ENCODE measurements around the gene CFAP299.

GRCh38 chr4:80948995-80949394 lies 613.5 kb downstream of the CFAP299 start:
- TF ChIP-seq MAX (IDR thresholded peaks at IDR 0.05) = no peak
- no peak for TF ChIP-seq HES2 (IDR thresholded peaks at IDR 0.05)
- no peak for TF ChIP-seq USF2 (IDR thresholded peaks at IDR 0.05)
- TF ChIP-seq CTCF (IDR thresholded peaks at IDR 0.05) = no peak
- no peak for TF ChIP-seq BHLHE40 (IDR thresholded peaks at IDR 0.05; ENCODE audit: low read depth, low read length)
- no peak for TF ChIP-seq CEBPB (IDR thresholded peaks at IDR 0.05)
- TF ChIP-seq JUN (IDR thresholded peaks at IDR 0.05) = no peak
- no peak for TF ChIP-seq FOSL2 (IDR thresholded peaks at IDR 0.05)
- TF ChIP-seq FOSL2 (CRISPR knock-in tag; IDR thresholded peaks at IDR 0.05) = no peak
- no peak for TF ChIP-seq ZFP36 (IDR thresholded peaks at IDR 0.05; ENCODE audit: borderline replicate concordance, partially characterized antibody)
- TF ChIP-seq POLR2A (IDR thresholded peaks at IDR 0.05; ENCODE audit: low read length) = no peak

Measured in A549 (cell line).